Skeletal muscle cell (primary cell): Measurements from ENCODE around the gene NEK5.
"Not testable (repeated sequence)": the region's sequence is repeated elsewhere in the genome, so short reads cannot be mapped to it uniquely, and the experiment has no call there.

Experiments
- DNase-seq: peaks from one replicate; pipeline ENCODE4 v3.0.0-alpha.2; 2010; ENCODE audit warnings: low read depth
- H3K4me3 ChIP-seq: 2 replicates; pipeline ENCODE4 v1.5.1; 2011; ENCODE audit warnings: low read depth, mild to moderate bottlenecking, control low read depth, low read length, moderate library complexity

Gene NEK5

GRCh38 chr13:52155177-52155576 lies 26.3 kb upstream of the NEK5 start:
- no peak overlapping the region for H3K4me3 ChIP-seq
- DNase-seq = no peak

GRCh38 chr13:52147225-52147624 lies 18.4 kb upstream of the NEK5 start:
- no peak for DNase-seq
- H3K4me3 ChIP-seq = no peak overlapping the region

- no peak for DNase-seq
- no peak overlapping the region for H3K4me3 ChIP-seq
Measured at GRCh38 chr13:52141299-52141698, 12.4 kb upstream of the NEK5 start.

GRCh38 chr13:52137489-52137888 lies 8.6 kb upstream of the NEK5 start:
- no peak overlapping the region for H3K4me3 ChIP-seq
- no peak for DNase-seq

GRCh38 chr13:52136763-52137162 lies 7.9 kb upstream of the NEK5 start:
- DNase-seq = no peak
- H3K4me3 ChIP-seq = no peak overlapping the region

GRCh38 chr13:52130641-52131040 lies 1.8 kb upstream of the NEK5 start:
- no peak for DNase-seq
- H3K4me3 ChIP-seq = no peak overlapping the region

GRCh38 chr13:52127783-52128702 lies 830 bp downstream of the NEK5 start:
- DNase-seq = no peak
- peak overlapping the region; percentile 71 for H3K4me3 ChIP-seq

GRCh38 chr13:52127378-52127777 lies 1.5 kb downstream of the NEK5 start:
- no peak overlapping the region for H3K4me3 ChIP-seq
- no peak for DNase-seq

- no peak for DNase-seq
- H3K4me3 ChIP-seq = no peak overlapping the region
Measured at GRCh38 chr13:52125547-52125946, 3.3 kb downstream of the NEK5 start.

- no peak for DNase-seq
- no peak overlapping the region for H3K4me3 ChIP-seq
Measured at GRCh38 chr13:52118595-52118994, 10.3 kb downstream of the NEK5 start.

GRCh38 chr13:52118095-52118494 lies 10.8 kb downstream of the NEK5 start:
- no peak for DNase-seq
- no peak overlapping the region for H3K4me3 ChIP-seq

GRCh38 chr13:52112591-52112990 lies 16.3 kb downstream of the NEK5 start:
- DNase-seq = no peak
- no peak overlapping the region for H3K4me3 ChIP-seq

GRCh38 chr13:52109116-52109670 lies 19.7 kb downstream of the NEK5 start:
- no peak overlapping the region for H3K4me3 ChIP-seq

GRCh38 chr13:52105841-52106240 lies 23.0 kb downstream of the NEK5 start:
- H3K4me3 ChIP-seq = no peak overlapping the region
- DNase-seq = no peak

More at GRCh38 chr13:52109116-52109670, 19.7 kb downstream of the NEK5 start:
- DNase-seq = no peak

- peak; percentile 28 for DNase-seq
- H3K4me3 ChIP-seq = no peak overlapping the region
Measured at GRCh38 chr13:52104624-52105023, 24.2 kb downstream of the NEK5 start.

GRCh38 chr13:52103386-52103785 lies 25.5 kb downstream of the NEK5 start:
- H3K4me3 ChIP-seq = no peak overlapping the region
- DNase-seq = no peak

- DNase-seq, H3K4me3 ChIP-seq: not testable (repeated sequence)
Measured at GRCh38 chr13:52102423-52102822, 26.4 kb downstream of the NEK5 start.

- H3K4me3 ChIP-seq = no peak overlapping the region
- DNase-seq = no peak
Measured at GRCh38 chr13:52097197-52097596, 31.7 kb downstream of the NEK5 start.

- no peak overlapping the region for H3K4me3 ChIP-seq
- DNase-seq = no peak
Measured at GRCh38 chr13:52096748-52097147, 32.1 kb downstream of the NEK5 start.

GRCh38 chr13:52096062-52096461 lies 32.8 kb downstream of the NEK5 start:
- H3K4me3 ChIP-seq = no peak overlapping the region
- no peak for DNase-seq

- no peak overlapping the region for H3K4me3 ChIP-seq
- DNase-seq = no peak
Measured at GRCh38 chr13:52092087-52092486, 36.8 kb downstream of the NEK5 start.
